Measurements from ENCODE around the gene SOX1. TPM values are rescaled to one million over a fixed set of nuclear protein-coding genes. Genes with fewer than 3 reads are reported as not detected.

Gene SOX1
- total and polyA plus RNA-seq, 7 donors: under 0.01 to 0.36 (median 0.01) TPM; not detected in 4

DNA sequence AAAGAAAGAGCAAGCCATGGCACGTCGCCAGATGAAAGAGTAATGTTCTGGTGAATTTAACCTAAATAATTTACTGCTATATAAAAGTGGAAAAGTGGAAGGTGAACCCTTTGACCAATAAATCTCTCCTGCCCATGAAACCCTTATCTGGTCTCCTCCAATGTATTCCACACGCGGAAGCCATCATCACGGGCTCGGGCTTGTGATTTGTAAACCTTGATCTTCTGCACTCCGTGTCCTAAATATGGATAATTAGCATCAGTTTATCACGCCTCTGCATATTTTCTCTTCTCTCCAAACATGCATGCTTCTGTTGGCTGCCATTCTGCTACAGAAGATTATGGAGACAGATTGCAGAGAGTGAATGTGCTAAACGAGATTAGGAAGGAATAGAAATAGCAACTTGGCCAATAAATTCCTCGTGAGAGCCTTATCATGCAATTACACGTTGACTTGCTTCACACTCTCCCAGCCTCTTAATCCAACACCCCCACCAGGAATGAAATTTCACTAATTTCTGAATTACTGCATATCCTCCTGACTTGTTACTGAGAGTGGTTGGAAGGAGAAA is 34.5 kb downstream of the SOX1 start:
- intact Hi-C loops (cut with DNase I): no loop called here
- Histone ChIP-seq H3K4me1 (peaks cover 0 to 28% (median 21%) of the 10 kb centered on the region in 4 donors), H3K9me3 (no peaks in the 10 kb centered on the region), H3K27ac (no peak overlapping the region), H3K27me3 (peaks cover 25 to 80% (median 36%) of the 10 kb centered on the region in 3 donors), H3K4me3 (no peak overlapping the region), H3K36me3 (no peaks in the 10 kb centered on the region)
- WGBS, 2 donors: 45 to 49% methylated on average over 11 of the region's 11 CpGs
- DNase-seq: peak; percentile 46
- TF ChIP-seq CTCF (IDR thresholded peaks at IDR 0.05) (no peak), POLR2AphosphoS5 (IDR thresholded peaks at IDR 0.05) (no peak), POLR2A (IDR thresholded peaks at IDR 0.05) (no peak)

DNA sequence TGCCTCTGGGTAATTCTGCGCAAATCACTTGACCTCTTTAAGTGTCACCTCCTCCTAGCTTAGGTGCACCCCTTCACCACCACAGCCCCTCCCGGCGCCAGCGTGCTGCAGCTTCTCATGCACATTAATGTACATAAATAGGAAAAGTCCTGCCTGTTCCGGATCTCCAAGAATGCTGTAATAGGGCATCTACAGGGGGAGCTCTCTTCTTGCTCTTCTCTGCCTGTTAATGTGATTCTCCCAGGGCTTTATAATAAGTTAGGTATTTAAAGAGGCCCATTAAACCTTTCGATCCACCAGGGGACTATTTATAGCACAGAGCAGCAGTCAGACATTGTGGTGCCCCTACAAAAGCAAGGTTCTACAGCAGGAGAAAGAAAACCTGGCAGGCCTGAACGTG is 35.3 kb downstream of the SOX1 start:
- intact Hi-C loops (cut with DNase I): no loop called here
- Histone ChIP-seq H3K36me3 (no peaks in the 10 kb centered on the region), H3K4me3 (no peak overlapping the region), H3K27ac (no peak overlapping the region), H3K4me1 (peaks cover 0 to 28% (median 21%) of the 10 kb centered on the region in 4 donors), H3K27me3 (peaks cover 27 to 88% (median 42%) of the 10 kb centered on the region in 3 donors), H3K9me3 (no peaks in the 10 kb centered on the region)
- DNase-seq: peak; percentile 40
- 8 to 21% methylated on average over 7 of the region's 7 CpGs for whole genome bisulfite sequencing, 2 donors
- TF ChIP-seq CTCF (IDR thresholded peaks at IDR 0.05) (peak in 1 of 4 experiments; percentile 18), POLR2A (IDR thresholded peaks at IDR 0.05) (no peak)

- DNase-seq: peak; percentile 48
- Histone ChIP-seq H3K27ac (no peak overlapping the region), H3K4me3 (peak overlapping the region in 1 of 4 donors; percentile 3), H3K9me3 (no peaks in the 10 kb centered on the region), H3K36me3 (no peaks in the 10 kb centered on the region), H3K4me1 (peaks cover 0 to 28% (median 21%) of the 10 kb centered on the region in 4 donors), H3K27me3 (peaks cover 28 to 98% (median 54%) of the 10 kb centered on the region in 3 donors)
- intact Hi-C loops (cut with DNase I): no loop called here
- no peak for TF ChIP-seq POLR2A (IDR thresholded peaks at IDR 0.05)
- no peak for TF ChIP-seq POLR2AphosphoS5 (IDR thresholded peaks at IDR 0.05)
- TF ChIP-seq CTCF (IDR thresholded peaks at IDR 0.05): no peak
- TF ChIP-seq EP300 (IDR thresholded peaks at IDR 0.05): no peak
- 36 to 54% methylated on average over 19 of the region's 19 CpGs for WGBS, 2 donors
These were observed 36.4 kb downstream of the SOX1 start for GRCh38 chr13:112103260-112103838.

DNA sequence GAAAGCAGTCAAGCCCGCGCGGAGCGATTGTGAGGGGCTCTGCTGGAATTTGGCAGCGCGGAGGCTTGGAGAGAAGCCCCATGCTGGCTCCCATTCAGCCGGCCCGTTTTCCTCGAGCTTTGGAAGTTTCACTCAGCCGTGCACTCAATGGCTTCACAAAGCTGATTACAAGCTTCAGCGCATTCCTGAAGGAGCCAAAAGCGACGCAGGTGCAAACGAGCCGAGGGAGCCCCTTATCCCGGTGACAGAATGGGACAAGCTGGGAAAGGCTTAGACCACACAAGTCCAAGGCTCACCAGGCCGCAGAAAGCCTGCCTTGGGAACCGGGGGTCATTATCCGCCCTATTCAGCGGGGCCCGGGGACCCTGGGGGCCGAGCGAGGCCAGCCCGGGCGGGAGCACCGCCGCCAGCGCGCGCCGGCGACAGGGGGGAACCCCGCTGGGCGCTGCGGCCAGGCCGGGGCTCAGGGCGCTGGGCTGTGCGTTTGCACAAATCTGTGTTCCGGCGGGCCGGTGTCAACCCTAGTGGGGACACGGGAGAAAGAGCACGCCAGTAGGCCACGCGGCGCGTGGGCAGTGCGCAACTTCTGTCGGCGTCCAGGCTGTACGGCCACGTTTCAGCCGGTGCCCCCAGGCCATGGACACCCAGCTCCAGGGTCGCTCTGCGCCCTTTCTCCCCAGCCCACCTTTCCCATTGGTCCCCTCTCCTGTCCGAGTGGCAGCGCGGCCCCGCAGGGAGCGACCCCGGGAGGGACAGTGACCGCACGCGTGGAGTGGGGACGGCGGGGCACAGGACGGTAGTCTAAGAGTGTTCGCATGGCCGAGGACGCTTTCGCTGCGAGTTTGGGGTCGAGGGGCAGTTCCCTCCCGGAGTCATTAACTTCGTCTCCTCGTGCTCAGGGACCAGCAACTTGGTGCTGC is 37.3 kb downstream of the SOX1 start:
- Histone ChIP-seq H3K9me3 (no peaks in the 10 kb centered on the region), H3K4me3 (peak overlapping the region in 1 of 4 donors; percentile 3), H3K27ac (no peak overlapping the region), H3K27me3 (peaks cover 28 to 100% (median 54%) of the 10 kb centered on the region in 3 donors), H3K36me3 (no peaks in the 10 kb centered on the region), H3K4me1 (peaks cover 0 to 28% (median 21%) of the 10 kb centered on the region in 4 donors)
- intact Hi-C loops (cut with DNase I): no loop called here
- 6 to 8% methylated on average over 76 of the region's 76 CpGs for WGBS, 2 donors
- TF ChIP-seq EP300 (IDR thresholded peaks at IDR 0.05) (no peak), POLR2A (IDR thresholded peaks at IDR 0.05) (no peak), CTCF (IDR thresholded peaks at IDR 0.05) (no peak)
- peak; percentile 48 for DNase-seq
